A673 (cell line): ENCODE measurements around the gene GALNT3.

Experiments
- EZH2 ChIP-seq: fragments of 200-600 bp; sonication (generic); IDR thresholded peaks from 2 replicates; pipeline ENCODE4 v1.6.1; 2017; ENCODE audit warnings: borderline replicate concordance, low read depth, mild to moderate bottlenecking, mixed read lengths, antibody characterized with exemption, low read length; ENCODE audit not compliant: poor library complexity, severe bottlenecking
- TF ChIP-seq, protein P1 (sequence below): fragments of 300-800, 200-600 bp; sonication (generic); conservative IDR thresholded peaks from 2 replicates; pipeline ENCODE4 v1.5.1; 2017; ENCODE audit warnings: low read depth, mild to moderate bottlenecking, antibody characterized with exemption, low read length, moderate library complexity, mixed read lengths

DNA sequence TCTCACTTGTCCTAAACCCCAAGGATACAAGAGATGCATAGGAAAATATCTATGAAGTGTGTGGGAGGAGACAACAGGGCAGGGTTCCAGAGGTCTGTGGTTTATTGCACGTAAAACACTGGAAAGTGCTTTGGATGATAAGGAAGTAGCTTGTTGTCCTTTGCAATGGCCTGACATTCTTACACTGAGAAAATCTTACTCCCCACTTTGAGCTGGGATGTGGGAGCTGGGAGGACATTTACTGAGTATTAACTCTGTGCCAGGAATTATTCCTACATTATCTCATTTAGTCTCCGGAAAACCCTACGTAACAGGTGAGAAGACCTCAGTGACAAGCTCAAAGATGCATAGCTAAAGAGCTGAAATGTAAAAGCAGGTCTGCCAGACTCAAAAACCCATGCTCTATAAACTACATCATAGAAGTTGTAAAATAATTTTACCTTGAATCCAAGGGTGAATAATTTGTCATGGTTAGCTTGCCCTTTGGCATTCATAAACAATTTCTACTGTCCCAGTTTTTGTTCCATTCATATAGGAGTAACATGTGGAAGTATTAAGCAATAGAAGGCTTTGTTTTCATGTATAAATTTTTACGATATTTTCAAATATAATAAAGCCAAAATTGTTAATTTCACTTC lies 9.2 kb upstream of the GALNT3 start:
- TF ChIP-seq, protein P1, sequence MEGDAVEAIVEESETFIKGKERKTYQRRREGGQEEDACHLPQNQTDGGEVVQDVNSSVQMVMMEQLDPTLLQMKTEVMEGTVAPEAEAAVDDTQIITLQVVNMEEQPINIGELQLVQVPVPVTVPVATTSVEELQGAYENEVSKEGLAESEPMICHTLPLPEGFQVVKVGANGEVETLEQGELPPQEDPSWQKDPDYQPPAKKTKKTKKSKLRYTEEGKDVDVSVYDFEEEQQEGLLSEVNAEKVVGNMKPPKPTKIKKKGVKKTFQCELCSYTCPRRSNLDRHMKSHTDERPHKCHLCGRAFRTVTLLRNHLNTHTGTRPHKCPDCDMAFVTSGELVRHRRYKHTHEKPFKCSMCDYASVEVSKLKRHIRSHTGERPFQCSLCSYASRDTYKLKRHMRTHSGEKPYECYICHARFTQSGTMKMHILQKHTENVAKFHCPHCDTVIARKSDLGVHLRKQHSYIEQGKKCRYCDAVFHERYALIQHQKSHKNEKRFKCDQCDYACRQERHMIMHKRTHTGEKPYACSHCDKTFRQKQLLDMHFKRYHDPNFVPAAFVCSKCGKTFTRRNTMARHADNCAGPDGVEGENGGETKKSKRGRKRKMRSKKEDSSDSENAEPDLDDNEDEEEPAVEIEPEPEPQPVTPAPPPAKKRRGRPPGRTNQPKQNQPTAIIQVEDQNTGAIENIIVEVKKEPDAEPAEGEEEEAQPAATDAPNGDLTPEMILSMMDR: no peak
- no peak for TF ChIP-seq EZH2
